Jurkat, Clone E6-1 (cell line): Measurements from ENCODE around the gene ID2.

Source experiments
- DNase-seq: peaks from one replicate; pipeline ENCODE4 v3.0.0-alpha.2; 2011; ENCODE audit warnings: low read depth, low spot score
- H3K4me3 ChIP-seq: 2 replicates; pipeline ENCODE4 v1.5.1; 2011; ENCODE audit warnings: mild to moderate bottlenecking, low read length, control low read depth, moderate library complexity

Gene ID2

GRCh38 chr2:8646731-8647461, 35.0 kb upstream of the ID2 start:
- no peak overlapping the region for H3K4me3 ChIP-seq
- no peak for DNase-seq

GRCh38 chr2:8647462-8647857, 34.4 kb upstream of the ID2 start:
- DNase-seq: no peak
- no peak overlapping the region for H3K4me3 ChIP-seq

- no peak for DNase-seq
- H3K4me3 ChIP-seq: no peak overlapping the region
Measured at GRCh38 chr2:8648441-8649213, 33.2 kb upstream of the ID2 start.

- no peak for DNase-seq
- no peak overlapping the region for H3K4me3 ChIP-seq
Measured at GRCh38 chr2:8649718-8650117, 32.1 kb upstream of the ID2 start.

GRCh38 chr2:8650256-8650655, 31.6 kb upstream of the ID2 start:
- DNase-seq: no peak
- no peak overlapping the region for H3K4me3 ChIP-seq

DNA sequence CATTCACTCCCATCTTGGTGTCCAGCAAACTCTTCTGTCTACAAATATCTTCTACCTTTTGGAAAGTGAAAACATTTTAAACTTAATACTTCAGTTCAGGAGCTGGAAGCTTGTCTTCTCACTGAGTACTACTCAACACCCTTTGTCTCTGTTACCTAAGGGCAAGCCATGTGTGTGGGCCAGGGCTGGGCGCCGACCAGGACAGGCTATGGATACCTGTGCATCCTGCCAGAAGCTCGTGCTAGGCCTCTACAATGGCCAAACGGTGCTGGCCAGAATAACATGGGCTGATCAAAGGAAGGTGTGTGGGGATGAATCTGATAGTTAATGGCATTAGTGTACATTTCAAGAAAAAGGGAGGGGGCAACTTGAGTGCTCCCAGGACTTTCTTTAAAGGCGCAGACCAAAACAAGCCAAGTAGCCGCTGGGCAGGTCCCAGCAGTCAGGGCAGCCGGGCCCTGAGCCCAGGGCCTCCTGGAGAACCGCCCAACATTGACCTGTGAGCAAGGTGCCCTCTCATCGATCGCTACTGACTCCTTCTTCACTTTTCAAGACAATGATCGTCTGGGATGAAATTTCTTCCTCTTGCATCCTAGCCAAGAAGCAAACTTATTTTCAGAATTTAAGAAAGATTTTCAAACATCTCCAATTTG, 29.0 kb upstream of the ID2 start:
- H3K4me3 ChIP-seq: no peak overlapping the region
- no peak for DNase-seq

- no peak for DNase-seq
- H3K4me3 ChIP-seq: no peak overlapping the region
Measured at GRCh38 chr2:8653485-8653884, 28.4 kb upstream of the ID2 start.

GRCh38 chr2:8654041-8654440, 27.8 kb upstream of the ID2 start:
- no peak for DNase-seq
- H3K4me3 ChIP-seq: no peak overlapping the region

GRCh38 chr2:8654483-8654882, 27.4 kb upstream of the ID2 start:
- no peak for DNase-seq
- H3K4me3 ChIP-seq: no peak overlapping the region

- H3K4me3 ChIP-seq: no peak overlapping the region
- no peak for DNase-seq
Measured at GRCh38 chr2:8656160-8656641, 25.7 kb upstream of the ID2 start.

DNA sequence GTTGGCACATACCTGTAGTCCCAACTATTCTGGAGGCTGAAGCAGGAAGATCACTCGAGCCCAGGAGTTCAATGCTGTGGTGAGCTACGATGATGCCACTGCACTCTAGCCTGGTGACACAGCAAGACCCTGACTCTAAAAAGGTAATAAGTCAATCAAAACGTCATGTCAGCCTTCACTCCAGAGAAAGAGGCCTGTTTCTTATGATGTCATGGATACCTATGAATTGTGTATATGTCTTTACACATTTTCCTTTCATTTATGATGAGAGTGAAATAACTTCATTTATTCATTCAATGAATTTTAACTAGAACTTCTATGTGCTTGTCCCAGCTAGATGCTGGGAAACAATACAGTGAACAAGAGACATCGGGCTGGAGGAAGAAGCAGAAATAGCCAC, 25.0 kb upstream of the ID2 start:
- DNase-seq: no peak

GRCh38 chr2:8657423-8658062, 24.3 kb upstream of the ID2 start:
- no peak for DNase-seq
- no peak overlapping the region for H3K4me3 ChIP-seq

More for the DNA sequence above, 25.0 kb upstream of the ID2 start:
- no peak overlapping the region for H3K4me3 ChIP-seq

DNA sequence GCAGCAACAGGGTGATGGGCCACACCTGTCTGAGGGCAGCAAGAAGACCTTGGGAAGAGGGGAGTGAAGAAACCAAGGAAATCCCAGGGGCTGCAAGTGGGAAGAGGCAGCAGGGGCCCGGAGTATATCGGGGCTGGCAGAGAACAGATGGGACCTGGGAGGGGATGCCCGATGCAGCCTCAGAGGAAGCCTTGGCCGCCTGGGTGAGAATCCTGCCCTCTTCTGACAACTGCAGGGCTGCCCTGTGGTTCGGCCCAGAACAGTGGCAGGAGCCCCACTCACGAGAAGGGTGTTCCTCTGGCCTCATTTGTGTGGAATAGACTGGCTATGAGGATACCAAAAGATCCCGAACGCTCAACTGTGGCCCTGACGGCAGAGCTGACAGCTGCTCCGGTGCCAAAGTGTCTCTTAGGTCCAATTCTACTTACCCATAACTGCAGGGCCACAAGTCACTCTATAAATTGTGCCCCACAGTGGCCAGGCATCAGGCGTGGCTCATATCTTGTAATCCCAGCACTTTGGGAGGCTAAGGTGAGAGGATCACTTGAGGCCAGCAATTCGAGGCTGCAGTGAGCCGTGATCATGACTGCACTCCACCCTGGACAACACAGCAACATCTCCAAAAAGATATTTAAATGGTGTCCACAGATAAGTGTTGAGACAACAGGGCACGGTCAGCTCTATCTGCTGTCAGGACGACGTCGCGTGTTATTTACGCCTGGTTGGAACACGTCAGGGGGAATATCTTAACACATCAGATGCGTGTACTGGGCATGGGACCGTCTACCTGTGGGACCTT, 23.6 kb upstream of the ID2 start:
- H3K4me3 ChIP-seq: no peak overlapping the region
- no peak for DNase-seq

- no peak for DNase-seq
Measured at GRCh38 chr2:8659092-8659734, 22.6 kb upstream of the ID2 start.

GRCh38 chr2:8659735-8660492, 21.9 kb upstream of the ID2 start:
- no peak for DNase-seq
- no peak overlapping the region for H3K4me3 ChIP-seq

More at GRCh38 chr2:8659092-8659734, 22.6 kb upstream of the ID2 start:
- H3K4me3 ChIP-seq: no peak overlapping the region

- H3K4me3 ChIP-seq: no peak overlapping the region
- no peak for DNase-seq
Measured at GRCh38 chr2:8661235-8661634, 20.6 kb upstream of the ID2 start.

- DNase-seq: no peak
- H3K4me3 ChIP-seq: no peak overlapping the region
Measured at GRCh38 chr2:8661736-8662135, 20.1 kb upstream of the ID2 start.
